Stomach (tissue), 4 donors: Measurements from ENCODE around the gene SIGLEC14.

Experiments
- CTCF ChIP-seq, 7 experiments: fragments of 450-650 bp in 4 of 7; fragments of 200-600 bp in 3 of 7; sonication (generic) in 3 of 7; IDR thresholded peaks; one replicate each; pipeline ENCODE4 v1.5.1; 2016 to 2019; ENCODE audit warnings: antibody characterized with exemption in 7 of 7, control low read depth in 2 of 7, mild to moderate bottlenecking in 1 of 7
- POLR2A ChIP-seq, 4 donors: fragments of 450-650 bp; IDR thresholded peaks; one replicate each; pipeline ENCODE4 v1.6.1; 2016; ENCODE audit warnings: antibody characterized with exemption in 4 of 4, control low read depth in 2 of 4, mild to moderate bottlenecking in 1 of 4, moderate library complexity in 1 of 4
- POLR2AphosphoS5 ChIP-seq, 3 donors: sonication (generic); formaldehyde crosslinking; IDR thresholded peaks; one replicate each; pipeline ENCODE4 v1.6.1; 2016; ENCODE audit warnings: antibody characterized with exemption in 3 of 3

- TF ChIP-seq CTCF (IDR thresholded peaks at IDR 0.05) (no peak), POLR2A (IDR thresholded peaks at IDR 0.05) (no peak), POLR2AphosphoS5 (IDR thresholded peaks at IDR 0.05) (no peak)
Measured at GRCh38 chr19:51692468-51692867, 45.8 kb upstream of the SIGLEC14 start.
